ENCODE data around the gene GSE1.

GRCh38 chr16:85627089-85627488 lies 14.0 kb downstream of the GSE1 start:
- TF ChIP-seq FOXA1 (IDR thresholded peaks at IDR 0.05): no peak
- no peak for TF ChIP-seq ARNT (IDR thresholded peaks at IDR 0.05)
- no peak for TF ChIP-seq ZNF384 (IDR thresholded peaks at IDR 0.05)
- TF ChIP-seq ELF4 (IDR thresholded peaks at IDR 0.05): no peak
- no peak for TF ChIP-seq BHLHE40 (IDR thresholded peaks at IDR 0.05; ENCODE audit: borderline replicate concordance)
